Superior temporal gyrus (tissue), 1 donor: Measurements from ENCODE around the gene PCSK2.
A peak's percentile ranks its signal among the peaks of the same experiment; 100 is the strongest.

Experiments
- DNase-seq: peaks from one replicate; pipeline ENCODE4 v3.0.0-alpha.2; 2016; ENCODE audit errors: extremely low spot score

PCSK2 gene

GRCh38 chr20:17339000-17339399, 112.2 kb downstream of the PCSK2 start:
- no peak for DNase-seq

GRCh38 chr20:17343091-17343490, 116.3 kb downstream of the PCSK2 start:
- no peak for DNase-seq

DNA sequence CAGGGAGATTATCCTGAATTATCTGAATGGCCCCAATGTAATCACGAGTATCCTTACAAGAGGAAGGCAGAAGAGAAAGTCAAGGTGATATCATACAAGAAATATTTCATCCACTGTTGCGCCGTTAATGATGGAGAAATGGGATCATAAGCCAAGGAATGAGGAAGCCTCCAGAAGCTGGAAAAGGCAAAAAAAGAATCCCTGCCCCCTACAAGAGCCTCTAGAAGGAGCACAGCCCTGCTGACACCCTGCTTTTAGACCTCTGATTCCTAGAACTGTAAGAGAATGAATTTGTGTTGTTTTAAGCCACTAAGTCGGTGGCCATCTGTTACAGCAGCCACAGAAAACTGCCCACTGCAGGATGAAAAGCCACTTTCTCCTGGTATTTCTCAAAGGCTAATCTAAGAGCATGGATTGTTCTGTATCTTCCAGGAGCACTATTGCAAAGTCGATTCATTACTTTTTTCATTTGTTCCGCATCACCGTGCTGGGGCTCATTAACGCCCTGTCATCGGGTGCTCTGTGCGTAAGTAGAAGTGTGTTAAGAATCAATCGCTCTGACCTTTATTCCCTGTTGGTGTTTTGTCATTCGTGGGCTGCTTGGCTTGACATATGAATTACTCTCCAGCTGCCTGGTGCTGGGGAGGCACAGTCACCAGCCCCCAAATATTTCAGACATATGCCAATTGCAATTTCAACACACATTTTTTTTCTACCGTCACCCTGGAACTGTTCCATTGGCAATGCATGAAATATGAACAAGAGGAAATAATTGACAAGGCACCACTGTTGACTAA, 117.0 kb downstream of the PCSK2 start:
- DNase-seq = no peak

GRCh38 chr20:17344790-17345189, 118.0 kb downstream of the PCSK2 start:
- no peak for DNase-seq

- DNase-seq = no peak
Observed at GRCh38 chr20:17345321-17345720, 118.5 kb downstream of the PCSK2 start.

- no peak for DNase-seq
Observed at GRCh38 chr20:17350321-17350720, 123.5 kb downstream of the PCSK2 start.

- DNase-seq = no peak
Observed at GRCh38 chr20:17357238-17357637, 130.4 kb downstream of the PCSK2 start.

- DNase-seq = no peak
Observed at GRCh38 chr20:17358854-17359253, 132.0 kb downstream of the PCSK2 start.

- no peak for DNase-seq
Observed at GRCh38 chr20:17364681-17365080, 137.8 kb downstream of the PCSK2 start.

DNA sequence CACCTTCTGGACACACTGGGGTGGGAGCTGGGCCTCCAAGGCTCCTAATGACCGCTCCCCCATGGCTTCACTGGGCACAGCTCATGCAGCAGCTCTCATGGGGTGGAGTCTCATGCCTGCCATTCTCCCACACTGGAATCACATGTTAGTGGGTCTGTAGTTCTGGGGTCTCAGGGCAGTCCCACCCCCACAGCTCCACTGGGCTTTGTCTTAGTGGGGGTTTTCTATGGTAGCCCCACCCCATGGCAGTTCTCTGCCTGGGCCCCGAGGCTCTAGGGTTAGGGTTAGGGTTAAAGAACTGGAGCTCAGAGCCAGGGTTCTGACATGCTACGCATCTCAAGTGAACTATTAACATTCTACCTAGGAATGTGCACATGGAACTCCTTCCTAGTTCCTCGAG, 139.0 kb downstream of the PCSK2 start:
- DNase-seq = no peak

DNA sequence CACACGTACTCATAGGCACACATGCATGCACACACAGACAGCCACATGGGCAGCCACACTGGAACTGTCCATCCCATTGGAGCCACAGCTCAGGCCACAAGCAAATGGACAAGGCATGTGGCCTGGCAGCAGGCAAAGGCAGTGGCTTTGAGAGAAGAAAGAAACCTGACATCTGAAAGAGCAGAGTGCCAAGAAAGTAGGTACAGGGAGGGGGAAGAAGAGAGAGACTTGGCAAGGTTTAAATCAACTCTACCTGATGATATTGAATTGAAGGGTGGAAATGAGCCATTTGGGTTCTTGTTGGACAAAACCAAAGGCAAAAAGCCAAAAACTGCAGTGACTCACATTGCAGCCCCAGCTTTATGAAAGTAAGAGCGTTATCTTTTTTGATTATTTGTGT, 142.7 kb downstream of the PCSK2 start:
- no peak for DNase-seq

GRCh38 chr20:17372806-17373440, 146.1 kb downstream of the PCSK2 start:
- DNase-seq = no peak

DNA sequence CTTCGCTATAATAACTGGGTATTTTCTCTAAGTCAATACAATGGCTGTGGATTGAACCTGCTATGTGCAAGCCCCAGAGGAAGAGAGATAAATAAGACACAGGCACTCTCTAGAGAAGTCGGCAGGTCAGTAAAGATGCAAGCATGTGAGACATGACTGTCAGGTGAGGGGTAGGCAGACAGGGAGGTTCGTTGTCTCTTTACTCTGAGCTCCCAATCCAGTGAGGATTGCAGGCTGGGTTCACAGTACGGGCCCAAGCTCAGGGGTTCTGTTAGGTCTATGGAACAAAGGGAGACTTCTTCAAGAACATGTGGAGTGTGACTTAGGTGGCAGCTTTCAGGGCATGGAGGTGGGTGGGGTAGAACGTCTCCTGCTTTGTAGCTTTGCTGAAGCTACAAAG, 147.2 kb downstream of the PCSK2 start:
- DNase-seq = no peak

GRCh38 chr20:17376031-17376430, 149.2 kb downstream of the PCSK2 start:
- no peak for DNase-seq

- DNase-seq = no peak
Observed at GRCh38 chr20:17377231-17377630, 150.4 kb downstream of the PCSK2 start.

- DNase-seq = no peak
Observed at GRCh38 chr20:17379651-17380050, 152.8 kb downstream of the PCSK2 start.

DNA sequence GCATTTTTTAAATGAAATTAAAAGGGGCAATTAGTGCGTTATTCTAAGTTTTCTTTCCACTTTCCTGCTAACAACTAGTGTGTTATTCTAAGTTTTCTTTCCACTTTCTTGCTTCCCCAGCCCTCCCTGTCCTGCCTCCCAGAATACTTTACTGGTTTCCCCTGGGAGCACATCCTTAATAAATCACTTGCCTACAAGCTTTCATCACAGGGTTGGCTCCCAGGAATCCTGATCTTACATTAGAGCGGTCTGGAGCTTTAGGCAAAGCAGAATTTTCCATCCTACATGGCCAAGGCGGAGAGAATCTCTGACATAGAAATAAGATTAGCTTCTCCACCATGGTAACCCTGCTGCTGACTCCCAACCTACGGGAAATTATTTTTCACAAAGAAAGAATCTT, 154.0 kb downstream of the PCSK2 start:
- no peak for DNase-seq

GRCh38 chr20:17381724-17382123, 154.9 kb downstream of the PCSK2 start:
- peak; percentile 22 for DNase-seq

GRCh38 chr20:17385798-17386197, 159.0 kb downstream of the PCSK2 start:
- DNase-seq = no peak

DNA sequence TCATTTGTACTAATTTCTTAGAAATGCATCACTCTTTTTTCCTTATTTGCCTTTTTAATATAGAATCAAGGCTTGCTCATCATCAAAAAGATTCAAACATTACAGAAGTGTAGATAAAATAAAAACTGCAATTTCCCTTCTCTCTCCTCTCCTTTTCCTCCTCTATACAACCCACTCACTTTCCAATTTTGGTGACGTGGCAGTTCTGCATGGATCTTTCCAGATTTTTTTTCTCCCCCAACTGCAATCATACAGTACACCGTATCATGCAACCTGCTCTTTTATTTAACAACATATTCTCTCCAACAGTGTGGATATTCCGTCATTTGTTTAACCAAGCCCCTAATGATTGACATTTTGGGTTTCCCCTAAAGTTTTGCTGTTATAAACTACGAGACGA, 163.8 kb downstream of the PCSK2 start:
- DNase-seq = peak; percentile 24

GRCh38 chr20:17391127-17391771, 164.4 kb downstream of the PCSK2 start:
- no peak for DNase-seq

- no peak for DNase-seq
Observed at GRCh38 chr20:17394411-17394810, 167.6 kb downstream of the PCSK2 start.

- no peak for DNase-seq
Observed at GRCh38 chr20:17395729-17396128, 168.9 kb downstream of the PCSK2 start.
